Stimulated activated CD8-positive, alpha-beta memory T cell treated with anti-CD3 and anti-CD28 coated beads, Interleukin-4, amount 100 ng/mL, for 24 hours (primary cell): ENCODE results near the gene TIMM44.
A peak's percentile ranks its signal among the peaks of the same experiment; 100 is the strongest.
"Not testable (repeated sequence)": the region's sequence is repeated elsewhere in the genome, so short reads cannot be mapped to it uniquely, and the experiment has no call there.

ENCODE experiments used
- DNase-seq: peaks from one replicate; pipeline ENCODE4 v3.0.0-alpha.2; 2020; ENCODE audit warnings: low read depth

The TIMM44 gene

GRCh38 chr19:7925171-7925851, 18.2 kb downstream of the TIMM44 start:
- peak; percentile 71 for DNase-seq

DNA sequence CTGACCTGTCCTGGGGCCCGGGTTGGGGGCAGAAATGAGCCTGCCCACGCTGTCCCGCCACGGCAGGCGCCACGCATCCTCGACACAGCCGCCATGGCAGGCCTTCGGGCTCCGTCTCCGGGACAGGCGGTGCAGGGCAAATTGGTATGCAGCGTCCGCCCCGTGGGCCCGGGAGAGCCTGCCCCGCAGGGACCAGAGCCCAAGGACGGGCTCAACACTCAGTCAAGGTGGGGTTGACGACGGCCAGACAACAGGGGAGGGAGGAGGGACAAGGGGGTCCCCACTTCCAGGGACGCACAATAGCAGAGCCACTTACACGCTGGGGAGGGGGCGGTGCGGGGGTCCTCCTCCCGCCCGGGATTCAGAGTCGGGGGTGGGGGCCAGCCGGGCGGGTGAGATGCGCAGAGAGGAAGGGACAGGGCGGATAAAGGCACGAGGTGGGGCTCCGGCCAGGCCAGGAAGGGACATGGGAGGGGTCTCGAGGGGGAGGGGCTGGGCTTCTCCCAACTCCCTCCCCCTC, 18.8 kb downstream of the TIMM44 start:
- no peak for DNase-seq

GRCh38 chr19:7924241-7924640, 19.2 kb downstream of the TIMM44 start:
- DNase-seq: no peak

DNA sequence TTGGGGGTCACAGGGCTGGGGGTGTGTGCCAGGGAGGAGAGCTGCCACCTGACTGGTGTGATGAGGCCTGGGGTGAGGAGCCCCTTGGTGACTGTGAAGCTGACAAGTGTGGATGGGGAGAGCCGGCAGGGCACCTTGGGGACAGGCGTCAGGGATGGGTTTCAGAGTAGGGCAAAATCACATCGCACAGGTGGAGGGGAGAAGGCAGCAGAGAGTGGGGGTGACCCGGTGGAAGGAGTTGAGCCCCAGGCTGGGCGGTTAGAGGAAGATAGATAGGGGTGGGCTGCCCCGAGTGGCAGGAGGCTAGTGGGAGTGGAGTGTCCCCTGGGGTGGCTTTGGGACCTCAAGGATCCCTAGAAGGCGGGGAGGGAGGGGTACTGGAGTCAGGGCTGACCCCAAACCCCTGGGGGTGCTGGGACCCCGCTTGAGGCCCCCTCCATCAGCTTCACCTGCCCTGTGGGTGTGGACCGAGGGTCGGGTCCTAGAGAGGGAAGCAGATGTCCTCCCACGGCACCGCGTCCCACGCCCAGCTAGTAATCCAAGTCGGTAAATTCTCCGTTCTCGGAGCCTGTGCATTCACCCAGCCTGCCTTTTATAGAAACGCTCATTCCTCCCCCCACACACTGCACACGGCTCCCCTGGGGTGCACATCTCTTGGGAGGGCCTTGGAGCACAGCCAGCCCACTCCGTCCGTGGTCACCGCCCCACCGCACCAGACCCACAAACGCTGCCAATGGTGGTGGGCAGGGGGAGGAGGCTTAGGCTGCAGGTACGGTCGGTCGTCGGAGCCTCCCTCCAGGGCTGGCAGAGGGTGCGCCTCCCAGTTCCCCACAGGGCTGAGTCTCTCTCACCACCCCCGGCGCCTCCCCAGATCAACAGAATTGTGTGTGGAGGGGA, 19.9 kb downstream of the TIMM44 start:
- no peak for DNase-seq

DNA sequence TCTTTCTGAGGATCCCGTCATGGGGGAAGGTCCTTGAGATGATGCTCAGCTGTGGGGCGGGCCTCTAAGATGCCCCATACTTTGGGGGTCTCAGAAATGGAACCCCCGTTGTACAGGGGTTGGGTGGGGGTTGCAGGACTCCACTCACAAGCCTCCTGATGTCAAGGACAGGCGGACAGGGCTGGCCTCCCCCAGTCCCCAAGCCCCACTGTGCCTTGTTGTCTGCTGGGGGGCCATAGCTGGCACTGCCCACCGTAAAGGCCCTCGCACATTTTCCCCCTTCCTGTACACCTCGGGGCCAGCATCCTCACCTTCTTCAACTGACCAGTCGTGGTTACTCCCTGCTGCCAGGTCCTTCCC, 20.6 kb downstream of the TIMM44 start:
- no peak for DNase-seq

DNA sequence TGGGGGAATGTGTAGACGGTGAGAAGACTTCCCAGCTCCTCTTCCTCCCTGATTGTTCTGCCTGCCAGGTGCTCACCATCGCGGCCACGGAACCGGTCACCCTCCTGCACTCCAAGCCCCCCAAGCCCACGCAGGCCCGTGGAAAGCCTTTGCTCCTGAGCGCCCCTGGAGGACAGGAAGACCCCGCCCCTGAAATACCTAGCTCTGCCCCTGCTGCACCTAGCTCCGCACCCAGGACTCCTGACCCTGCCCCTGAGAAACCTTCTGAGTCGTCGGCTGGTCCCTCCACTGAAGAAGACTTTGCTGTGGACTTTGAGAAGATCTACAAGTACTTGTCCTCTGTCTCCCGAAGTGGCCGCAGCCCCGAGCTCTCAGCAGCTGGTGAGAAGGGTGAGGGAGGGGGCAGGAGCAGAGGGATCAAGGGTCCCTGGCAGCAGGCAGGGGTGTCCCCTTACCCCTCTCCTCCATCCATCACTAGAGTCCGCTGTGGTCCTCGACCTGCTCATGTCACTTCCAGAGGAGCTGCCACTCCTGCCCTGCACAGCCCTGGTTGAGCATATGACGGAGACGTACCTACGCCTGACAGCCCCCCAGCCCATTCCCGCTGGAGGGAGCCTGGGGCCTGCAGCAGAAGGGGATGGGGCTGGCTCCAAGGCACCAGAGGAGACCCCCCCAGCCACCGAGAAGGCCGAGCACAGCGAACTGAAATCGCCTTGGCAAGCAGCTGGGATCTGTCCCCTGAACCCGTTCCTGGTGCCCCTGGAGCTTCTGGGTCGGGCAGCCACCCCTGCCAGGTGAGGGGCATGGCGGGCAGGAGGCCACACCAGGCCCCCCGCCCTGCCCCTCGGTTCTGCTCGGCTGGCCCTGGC, 21.3 kb downstream of the TIMM44 start:
- DNase-seq: no peak

GRCh38 chr19:7921302-7921966, 22.0 kb downstream of the TIMM44 start:
- DNase-seq: no peak

DNA sequence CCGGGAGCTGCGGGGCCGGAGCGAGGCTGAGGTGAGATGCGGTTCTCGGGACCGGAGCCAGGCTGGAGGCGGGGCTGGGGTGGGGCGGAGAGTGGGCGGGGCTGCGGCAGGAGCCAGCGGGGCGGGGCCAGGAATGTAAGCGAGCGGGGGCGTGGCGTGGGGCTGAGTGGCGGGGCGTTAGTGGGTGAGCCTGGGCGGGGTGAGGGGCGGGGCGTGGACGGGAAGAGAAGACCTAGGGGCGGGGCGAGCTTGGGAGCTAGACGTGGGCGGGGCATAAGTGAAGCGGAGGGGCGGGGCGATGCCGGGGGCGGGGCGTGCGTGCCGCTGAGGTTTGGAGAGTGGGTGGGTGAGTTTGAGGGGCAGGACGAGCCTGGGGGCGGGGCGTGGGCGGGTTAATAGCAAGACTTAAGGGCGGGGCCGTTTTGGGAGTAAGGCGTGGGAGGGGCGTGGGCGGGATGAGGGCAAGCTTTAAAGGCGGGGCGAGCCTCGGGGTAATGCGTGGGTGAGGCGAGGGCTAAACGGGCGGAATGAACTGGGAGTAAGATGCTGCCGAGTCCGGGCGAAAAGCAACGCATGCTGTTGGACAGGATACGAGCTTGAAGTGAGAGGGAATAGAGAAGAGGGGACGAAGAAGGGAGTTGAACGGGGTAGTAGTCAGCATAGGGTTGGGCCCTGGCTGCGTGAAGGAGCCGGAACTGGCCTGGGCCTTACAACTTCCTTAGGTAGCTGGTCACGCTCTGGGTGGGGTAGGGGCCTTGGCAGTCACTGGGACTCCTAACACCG, 22.8 kb downstream of the TIMM44 start:
- DNase-seq: peak; percentile 98

- DNase-seq: peak; percentile 94
These were observed 23.6 kb downstream of the TIMM44 start, which contains the start of gene SNAPC2 for GRCh38 chr19:7919610-7920518. TSS of gene SNAPC2 (plus strand) at chr19:7920338. CDS start at chr19:7920367, 29 bp downstream.

- DNase-seq: no peak
These were observed 24.6 kb downstream of the TIMM44 start for GRCh38 chr19:7918615-7919421.

GRCh38 chr19:7918062-7918614, 25.3 kb downstream of the TIMM44 start:
- DNase-seq: not testable (repeated sequence)

GRCh38 chr19:7917267-7918061, 26.0 kb downstream of the TIMM44 start:
- DNase-seq: no peak

- no peak for DNase-seq
These were observed 26.6 kb downstream of the TIMM44 start for GRCh38 chr19:7916955-7917266.

GRCh38 chr19:7916103-7916954, 27.1 kb downstream of the TIMM44 start:
- DNase-seq: no peak

DNA sequence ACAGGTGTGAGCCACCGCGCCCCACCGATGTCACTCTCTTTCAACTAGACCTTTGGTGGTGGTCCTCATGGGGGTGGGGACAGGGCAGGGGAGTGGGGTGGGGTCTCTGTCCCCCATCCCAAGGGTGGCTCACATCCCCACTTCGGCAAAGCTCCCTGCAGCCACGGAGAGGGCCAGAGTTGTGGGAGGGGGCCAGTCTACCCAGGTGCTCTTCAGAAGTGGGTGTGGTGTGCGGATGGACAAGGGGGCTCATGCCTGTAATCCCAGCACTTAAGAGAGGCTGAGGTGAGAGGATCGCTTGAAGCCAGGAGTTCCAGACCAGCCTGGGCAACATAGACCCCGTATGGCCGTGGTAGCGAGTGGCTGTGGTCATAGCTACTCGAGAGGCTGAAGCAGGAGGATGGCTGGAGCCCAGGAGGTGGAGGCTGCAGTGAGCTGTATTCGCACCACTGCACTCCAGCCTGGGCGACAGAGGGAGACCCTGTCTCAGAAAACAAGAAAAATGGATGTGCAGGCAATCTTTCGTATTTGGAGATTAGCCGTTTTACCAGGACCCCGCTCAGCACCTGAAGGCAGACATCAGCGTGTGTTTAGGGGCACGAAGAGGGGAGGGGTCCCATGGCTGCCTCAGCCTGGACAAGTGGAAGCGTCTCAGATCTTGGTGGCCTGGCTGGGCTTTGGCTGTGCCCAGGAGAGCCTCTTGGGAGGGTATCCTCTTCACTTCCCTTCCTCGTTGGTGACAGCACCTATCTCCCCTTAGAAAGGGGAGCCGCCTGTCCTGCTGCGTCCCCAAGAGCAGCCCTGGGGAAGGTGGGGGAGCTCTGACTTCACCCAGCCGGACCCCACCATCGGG, 28.0 kb downstream of the TIMM44 start:
- DNase-seq: no peak

DNA sequence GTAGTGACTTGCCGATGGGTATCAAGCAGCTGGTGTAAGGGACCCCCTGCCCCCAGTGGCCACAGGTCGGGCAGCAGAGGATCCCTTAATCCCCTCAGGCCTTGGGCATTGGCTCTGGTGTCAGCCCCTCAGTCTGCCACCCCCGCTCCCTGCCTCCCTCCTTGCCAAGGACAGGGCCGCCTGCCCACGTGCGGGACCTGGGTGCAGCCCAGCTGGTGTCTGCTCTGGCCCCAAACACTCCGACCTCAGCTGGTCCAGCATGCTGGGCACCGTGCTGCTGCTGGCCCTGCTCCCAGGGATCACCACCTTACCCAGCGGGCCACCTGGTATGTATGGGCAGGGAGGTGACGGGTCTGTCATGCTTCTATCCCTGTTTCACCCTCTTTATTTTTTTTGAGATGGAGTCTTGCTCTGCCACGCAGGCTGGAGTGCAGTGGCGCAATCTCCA, 28.8 kb downstream of the TIMM44 start, which contains the start of gene TGFBR3L:
Gene TGFBR3L (plus strand): TSS at position 233 of the 448 bp plus-strand sequence.
- DNase-seq: no peak
